Endodermal cell (in vitro differentiated cells): Measurements from ENCODE around the gene CYP26A1. TPM values are rescaled to one million over a fixed set of nuclear protein-coding genes. Genes with fewer than 3 reads are reported as not detected.

ENCODE experiments used
- DNase-seq: peaks from one replicate; pipeline ENCODE4 v3.0.0-alpha.2; 2017
- H3K27ac ChIP-seq: 2 replicates; pipeline ENCODE4 v1.5.1; 2013; ENCODE audit warnings: mild to moderate bottlenecking, low read depth, low read length, moderate library complexity
- H3K27me3 ChIP-seq: 2 replicates; pipeline ENCODE4 v1.6.1; 2013; ENCODE audit warnings: mild to moderate bottlenecking, low read length, moderate library complexity; ENCODE audit not compliant: insufficient read depth, control insufficient read depth, poor library complexity, severe bottlenecking
- H3K36me3 ChIP-seq: 2 replicates; pipeline ENCODE4 v1.7.0; 2013; ENCODE audit warnings: mild to moderate bottlenecking, low read length, moderate library complexity; ENCODE audit not compliant: control insufficient read depth, insufficient read depth
- H3K4me1 ChIP-seq: one replicate; pipeline ENCODE4 v1.7.0; 2013; ENCODE audit warnings: low read length; ENCODE audit not compliant: control insufficient read depth, insufficient read depth
- H3K4me3 ChIP-seq: 2 replicates; pipeline ENCODE4 v1.5.1; 2013; ENCODE audit warnings: mild to moderate bottlenecking, low read length, moderate library complexity
- H3K9ac ChIP-seq: 2 replicates; pipeline ENCODE4 v1.6.1; 2013; ENCODE audit warnings: mild to moderate bottlenecking, low read length, moderate library complexity; ENCODE audit not compliant: poor library complexity, severe bottlenecking; ENCODE audit errors: extremely low read depth
- H3K9me3 ChIP-seq: 2 replicates; pipeline ENCODE4 v1.6.1; 2013; ENCODE audit warnings: mild to moderate bottlenecking, low read length, moderate library complexity; ENCODE audit not compliant: control insufficient read depth
- H3K27ac Mint-ChIP-seq: 2 replicates; pipeline ENCODE4 v1.8.0; 2020; ENCODE audit warnings: mixed read lengths
- H3K27me3 Mint-ChIP-seq: 2 replicates; pipeline ENCODE4 v1.8.0; 2021; ENCODE audit warnings: mild to moderate bottlenecking, mixed read lengths; ENCODE audit not compliant: insufficient read depth
- H3K36me3 Mint-ChIP-seq: 2 replicates; pipeline ENCODE4 v1.8.0; 2020; ENCODE audit warnings: low read depth, mixed read lengths
- H3K4me1 Mint-ChIP-seq: 2 replicates; pipeline ENCODE4 v1.8.0; 2020; ENCODE audit warnings: mixed read lengths
- H3K4me3 Mint-ChIP-seq: 2 replicates; pipeline ENCODE4 v1.8.0; 2020; ENCODE audit warnings: mild to moderate bottlenecking, moderate library complexity, mixed read lengths
- H3K9me3 Mint-ChIP-seq: 2 replicates; pipeline ENCODE4 v1.8.0; 2020; ENCODE audit warnings: mild to moderate bottlenecking, mixed read lengths
- CTCF ChIP-seq: fragments of 200-600 bp; sonication (generic); conservative IDR thresholded peaks from 2 replicates; pipeline ENCODE4 v1.5.0; 2021; ENCODE audit warnings: antibody characterized with exemption, mild to moderate bottlenecking
- WGBS, 2 experiments: methylation state at CpG; one replicate each; pipeline versions ENCODE4 v1.1.5 to v1.1.7; 2013; ENCODE audit warnings: missing lambda C conversion rate in 2 of 2, mixed read lengths in 1 of 2; ENCODE audit not compliant: insufficient coverage in 1 of 2, insufficient read length in 1 of 2; 5-methylcytosine and 5-hydroxymethylcytosine counted together
- total RNA-seq, 2 donors: library from RNA; stranded (reverse); fragmentation: NEBNext Ultra II Directional in 1 of 2; extraction: Animal tissue kit (Norgen Biotek cat#: 25700) in 1 of 2; gene quantifications; 2 replicates in 1 of 2; 3 replicates in 1 of 2; pipeline ENCODE4 v1.2.1, GENCODE V29; 2021

The CYP26A1 gene
- total RNA-seq, 2 donors from 2014 or later = 800 to 857 TPM

DNA sequence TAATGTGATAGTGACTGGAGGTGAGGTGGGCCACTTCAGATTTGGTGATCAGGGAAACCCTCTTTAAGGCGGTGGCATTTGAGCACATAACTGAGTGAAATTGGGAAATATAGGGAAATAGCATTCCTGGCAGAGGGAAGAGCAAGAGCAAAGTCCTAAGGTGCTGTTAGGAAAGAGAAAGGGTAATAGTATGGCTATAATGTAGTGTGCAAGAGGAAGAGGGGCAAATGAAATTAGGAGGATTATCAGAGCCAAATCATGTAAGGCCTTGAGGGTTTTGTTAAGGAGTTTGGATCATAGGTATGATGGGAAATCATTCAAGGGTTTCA is 40.9 kb upstream of the CYP26A1 start:
- no peak for DNase-seq
- H3K9ac ChIP-seq = no peak overlapping the region
- TF ChIP-seq CTCF = no peak
- Mint-ChIP-seq H3K4me3 (no peak overlapping the region), H3K27ac (peak overlapping the region; percentile 6), H3K36me3 (peaks cover 5% of the 10 kb centered on the region), H3K27me3 (no peaks in the 10 kb centered on the region), H3K4me1 (peaks cover 27% of the 10 kb centered on the region), H3K9me3 (peaks cover 4% of the 10 kb centered on the region)
- peaks cover 3% of the 10 kb centered on the region for H3K36me3 ChIP-seq
- no peak overlapping the region for H3K4me3 ChIP-seq
- no peak overlapping the region for H3K27ac ChIP-seq
- H3K27me3 ChIP-seq = no peaks in the 10 kb centered on the region
- 96 to 100% methylated on average over 1 of the region's 1 CpG for WGBS, 2 experiments
- peaks cover 7% of the 10 kb centered on the region for H3K9me3 ChIP-seq
- H3K4me1 ChIP-seq = peaks cover 5% of the 10 kb centered on the region

GRCh38 chr10:93034426-93034825 is 39.3 kb upstream of the CYP26A1 start:
- peaks cover 5% of the 10 kb centered on the region for H3K4me1 ChIP-seq
- H3K27me3 Mint-ChIP-seq = no peaks in the 10 kb centered on the region
- DNase-seq = no peak
- H3K4me3 ChIP-seq = no peak overlapping the region
- 80% methylated on average over 1 of the region's 1 CpG; no CpG with 5 or more reads in 1 of the 2 experiments for WGBS, 2 experiments
- no peaks in the 10 kb centered on the region for H3K27me3 ChIP-seq
- no peak overlapping the region for H3K27ac ChIP-seq
- H3K9me3 ChIP-seq = no peaks in the 10 kb centered on the region
- H3K4me1 Mint-ChIP-seq = peaks cover 27% of the 10 kb centered on the region
- no peak overlapping the region for H3K27ac Mint-ChIP-seq
- no peaks in the 10 kb centered on the region for H3K36me3 ChIP-seq
- H3K9ac ChIP-seq = no peak overlapping the region
- H3K36me3 Mint-ChIP-seq = no peaks in the 10 kb centered on the region
- no peak overlapping the region for H3K4me3 Mint-ChIP-seq
- no peaks in the 10 kb centered on the region for H3K9me3 Mint-ChIP-seq
- TF ChIP-seq CTCF = no peak

DNA sequence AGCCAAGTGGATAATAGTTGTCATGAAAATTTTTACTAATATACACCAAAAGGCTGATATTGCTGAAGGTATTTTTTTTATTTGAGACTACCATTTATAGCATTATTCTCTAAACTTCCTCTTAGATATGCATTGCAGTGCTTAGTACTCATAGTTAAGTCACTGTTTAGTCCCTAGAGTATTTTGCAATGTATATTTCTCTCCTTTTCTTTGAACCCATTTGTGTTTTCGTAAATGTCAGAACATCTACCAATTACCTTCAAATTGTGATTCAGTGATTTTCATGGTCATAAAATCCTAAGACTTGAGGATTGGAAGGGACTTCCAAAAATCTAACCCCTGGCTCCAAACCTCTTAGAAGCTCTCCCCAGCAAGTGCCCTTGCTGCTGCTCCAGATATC is 34.6 kb upstream of the CYP26A1 start:
- no peak overlapping the region for H3K9ac ChIP-seq
- no peak overlapping the region for H3K27ac ChIP-seq
- Mint-ChIP-seq H3K27ac (no peak overlapping the region), H3K4me1 (peaks cover 20% of the 10 kb centered on the region), H3K36me3 (no peaks in the 10 kb centered on the region), H3K27me3 (no peaks in the 10 kb centered on the region), H3K9me3 (no peaks in the 10 kb centered on the region), H3K4me3 (no peak overlapping the region)
- no peak for TF ChIP-seq CTCF
- no peak overlapping the region for H3K4me3 ChIP-seq
- WGBS, 2 experiments = 80 to 100% methylated on average over 1 of the region's 1 CpG
- H3K9me3 ChIP-seq = no peaks in the 10 kb centered on the region
- H3K36me3 ChIP-seq = no peaks in the 10 kb centered on the region
- DNase-seq = no peak
- no peaks in the 10 kb centered on the region for H3K27me3 ChIP-seq
- H3K4me1 ChIP-seq = peaks cover 4% of the 10 kb centered on the region
